Adipocyte (in vitro differentiated cells): Measurements from ENCODE around the gene LIG3.
"Not testable (repeated sequence)": the region's sequence is repeated elsewhere in the genome, so short reads cannot be mapped to it uniquely, and the experiment has no call there.

Experiments used
- DNase-seq: peaks from one replicate; pipeline ENCODE4 v3.0.0-alpha.2; 2015; ENCODE audit warnings: low read depth
- H3K27me3 ChIP-seq: replicated peaks from 2 replicates; pipeline ENCODE4 v1.7.0; 2013; ENCODE audit warnings: mild to moderate bottlenecking, low read length, moderate library complexity; ENCODE audit not compliant: control insufficient read depth, insufficient read depth
- H3K36me3 ChIP-seq: 2 replicates; pipeline ENCODE4 v1.7.0; 2013; ENCODE audit warnings: low read length, mild to moderate bottlenecking, moderate library complexity; ENCODE audit not compliant: control insufficient read depth, insufficient read depth, severe bottlenecking
- H3K4me1 ChIP-seq: 2 replicates; pipeline ENCODE4 v1.7.0; 2013; ENCODE audit warnings: mild to moderate bottlenecking, low read length, moderate library complexity; ENCODE audit not compliant: control insufficient read depth, insufficient read depth
- H3K4me3 ChIP-seq: 2 replicates; pipeline ENCODE4 v1.7.0; 2013; ENCODE audit warnings: mild to moderate bottlenecking, low read length, moderate library complexity
- H3K9ac ChIP-seq: 2 replicates; pipeline ENCODE4 v1.7.0; 2013; ENCODE audit warnings: mild to moderate bottlenecking, low read length, moderate library complexity
- H3K9me3 ChIP-seq: 2 replicates; pipeline ENCODE4 v1.7.0; 2013; ENCODE audit warnings: mild to moderate bottlenecking, low read length, moderate library complexity; ENCODE audit not compliant: control insufficient read depth

LIG3 gene

GRCh38 chr17:34987232-34987631 is 6.9 kb downstream of the LIG3 start:
- Histone ChIP-seq H3K4me1 (no peaks in the 10 kb centered on the region), H3K36me3 (peaks cover 24% of the 10 kb centered on the region), H3K9ac (no peak overlapping the region), H3K4me3 (no peak overlapping the region), H3K27me3 (no peaks in the 10 kb centered on the region), H3K9me3 (no peaks in the 10 kb centered on the region)
- DNase-seq, result no peak

- DNase-seq, result no peak
- Histone ChIP-seq H3K27me3 (no peaks in the 10 kb centered on the region), H3K9me3 (no peaks in the 10 kb centered on the region), H3K4me3 (no peak overlapping the region), H3K9ac (no peak overlapping the region), H3K36me3 (peaks cover 32% of the 10 kb centered on the region), H3K4me1 (no peaks in the 10 kb centered on the region)
These were observed 8.3 kb downstream of the LIG3 start for GRCh38 chr17:34988644-34989043.

GRCh38 chr17:34989473-34989872 is 9.2 kb downstream of the LIG3 start:
- Histone ChIP-seq H3K36me3 (peaks cover 40% of the 10 kb centered on the region), H3K9ac (no peak overlapping the region), H3K4me3 (no peak overlapping the region), H3K4me1 (no peaks in the 10 kb centered on the region), H3K9me3 (no peaks in the 10 kb centered on the region), H3K27me3 (no peaks in the 10 kb centered on the region)
- no peak for DNase-seq

GRCh38 chr17:34990921-34991365 is 10.6 kb downstream of the LIG3 start:
- Histone ChIP-seq H3K36me3 (peaks cover 54% of the 10 kb centered on the region), H3K9me3 (no peaks in the 10 kb centered on the region), H3K4me1 (no peaks in the 10 kb centered on the region), H3K9ac (no peak overlapping the region), H3K4me3 (no peak overlapping the region), H3K27me3 (no peaks in the 10 kb centered on the region)
- peak; percentile 31 for DNase-seq

GRCh38 chr17:34991606-34992005 is 11.3 kb downstream of the LIG3 start:
- H3K36me3 ChIP-seq, result peaks cover 60% of the 10 kb centered on the region

GRCh38 chr17:34993031-34993430 is 12.7 kb downstream of the LIG3 start:
- Histone ChIP-seq H3K9ac (no peak overlapping the region), H3K9me3 (no peaks in the 10 kb centered on the region), H3K27me3 (no peaks in the 10 kb centered on the region), H3K4me1 (peaks cover 8% of the 10 kb centered on the region), H3K36me3 (peaks cover 61% of the 10 kb centered on the region), H3K4me3 (no peak overlapping the region)
- no peak for DNase-seq

More at GRCh38 chr17:34991606-34992005, 11.3 kb downstream of the LIG3 start:
- H3K4me1 ChIP-seq, result no peaks in the 10 kb centered on the region
- H3K9ac ChIP-seq, result no peak overlapping the region
- DNase-seq, result no peak
- H3K4me3 ChIP-seq, result no peak overlapping the region
- no peaks in the 10 kb centered on the region for H3K9me3 ChIP-seq
- H3K27me3 ChIP-seq, result no peaks in the 10 kb centered on the region

GRCh38 chr17:34996422-34997285 is 16.3 kb downstream of the LIG3 start:
- Histone ChIP-seq H3K27me3 (no peaks in the 10 kb centered on the region), H3K9me3 (no peaks in the 10 kb centered on the region), H3K4me3 (no peak overlapping the region), H3K9ac (no peak overlapping the region), H3K36me3 (peaks cover 52% of the 10 kb centered on the region), H3K4me1 (peaks cover 8% of the 10 kb centered on the region)
- DNase-seq, result no peak

- peak; percentile 94 for DNase-seq
- H3K9me3 ChIP-seq, result no peaks in the 10 kb centered on the region
- no peak overlapping the region for H3K9ac ChIP-seq
- peaks cover 8% of the 10 kb centered on the region for H3K4me1 ChIP-seq
- no peak overlapping the region for H3K4me3 ChIP-seq
- peaks cover 46% of the 10 kb centered on the region for H3K36me3 ChIP-seq
- no peaks in the 10 kb centered on the region for H3K27me3 ChIP-seq
These were observed 17.1 kb downstream of the LIG3 start for GRCh38 chr17:34997355-34997862.

- H3K4me1 ChIP-seq, result peaks cover 8% of the 10 kb centered on the region
- DNase-seq, result peak; percentile 61
- H3K27me3 ChIP-seq, result no peaks in the 10 kb centered on the region
- H3K4me3 ChIP-seq, result no peak overlapping the region
- peaks cover 40% of the 10 kb centered on the region for H3K36me3 ChIP-seq
- H3K9ac ChIP-seq, result no peak overlapping the region
- no peaks in the 10 kb centered on the region for H3K9me3 ChIP-seq
These were observed 17.9 kb downstream of the LIG3 start for GRCh38 chr17:34998205-34998604.

- Histone ChIP-seq H3K9ac (no peak overlapping the region), H3K36me3 (peaks cover 33% of the 10 kb centered on the region), H3K9me3 (no peaks in the 10 kb centered on the region), H3K27me3 (no peaks in the 10 kb centered on the region), H3K4me3 (no peak overlapping the region), H3K4me1 (peaks cover 8% of the 10 kb centered on the region)
- DNase-seq, result no peak
These were observed 19.1 kb downstream of the LIG3 start for GRCh38 chr17:34999456-34999855.

- H3K4me3 ChIP-seq, H3K9ac ChIP-seq, H3K27me3 ChIP-seq, H3K9me3 ChIP-seq, H3K4me1 ChIP-seq, DNase-seq: not testable (repeated sequence)
- peaks cover 19% of the 10 kb centered on the region for H3K36me3 ChIP-seq
These were observed 20.7 kb downstream of the LIG3 start for GRCh38 chr17:35000965-35001364.
